A549 (cell line): ENCODE results near the gene PRXL2A.

Source experiments
- BCL3 ChIP-seq: fragments of >200 bp; sonication (Bioruptor Twin); formaldehyde crosslinking; IDR thresholded peaks from 3 replicates; pipeline ENCODE4 v1.6.1; 2016
- BHLHE40 ChIP-seq: IDR thresholded peaks from 2 replicates; pipeline ENCODE4 v1.6.1; 2012; ENCODE audit warnings: low read depth, low read length, inconsistent platforms
- CBX2 ChIP-seq: fragments of 200-600 bp; sonication (generic); IDR thresholded peaks from 2 replicates; pipeline ENCODE4 v1.6.1; 2016; ENCODE audit warnings: low read depth, mild to moderate bottlenecking, borderline replicate concordance
- CEBPB ChIP-seq, 2 experiments: fragments of >200 bp in 1 of 2; sonication (Bioruptor Twin) in 1 of 2; formaldehyde crosslinking in 1 of 2; IDR thresholded peaks; 2 replicates each; pipeline ENCODE4 v1.6.1; 2012 to 2016
- HDAC2 ChIP-seq: fragments of 200-600 bp; sonication (generic); IDR thresholded peaks from 2 replicates; pipeline ENCODE4 v1.6.1; 2016
- HOXA7 ChIP-seq: fragments of 250-450 bp; sonication (Bioruptor Pico); IDR thresholded peaks from 2 replicates; pipeline ENCODE4 v1.5.0; 2020; ENCODE audit warnings: mild to moderate bottlenecking, moderate library complexity
- JUNB ChIP-seq: fragments of >200 bp; sonication (Bioruptor Twin); formaldehyde crosslinking; IDR thresholded peaks from 2 replicates; pipeline ENCODE4 v1.6.1; 2016
- POLR2A ChIP-seq: IDR thresholded peaks from 2 replicates; pipeline ENCODE4 v1.6.1; 2012; ENCODE audit warnings: mild to moderate bottlenecking, low read length
- RAD21 ChIP-seq, 2 experiments: fragments of >200 bp in 1 of 2; sonication (Bioruptor Twin) in 1 of 2; formaldehyde crosslinking in 1 of 2; IDR thresholded peaks in 1 of 2; conservative IDR thresholded peaks in 1 of 2; 2 replicates in 1 of 2; 3 replicates in 1 of 2; pipeline ENCODE4 v1.6.1; 2012 to 2018; ENCODE audit warnings: inconsistent platforms in 1 of 2
- RCOR1 ChIP-seq: fragments of 150-350 bp; IDR thresholded peaks from 2 replicates; pipeline ENCODE4 v1.6.1; 2014; ENCODE audit warnings: antibody characterized with exemption, low read length, low read depth
- REST ChIP-seq: fragments of 200-600 bp; sonication (generic); IDR thresholded peaks from 2 replicates; pipeline ENCODE4 v1.6.1; 2016; ENCODE audit warnings: antibody characterized with exemption, mild to moderate bottlenecking, moderate library complexity
- SREBF2 ChIP-seq: fragments of 450-650 bp; IDR thresholded peaks from 2 replicates; pipeline ENCODE4 v1.6.1; 2014; ENCODE audit warnings: mild to moderate bottlenecking, moderate library complexity
- TF ChIP-seq, protein P1 (sequence below): fragments of >200 bp; sonication (Bioruptor Twin); formaldehyde crosslinking; IDR thresholded peaks from 3 replicates; pipeline ENCODE4 v1.5.1; 2016
- TF ChIP-seq, protein P2 (sequence below): IDR thresholded peaks from 2 replicates; pipeline ENCODE4 v1.6.1; 2012

DNA sequence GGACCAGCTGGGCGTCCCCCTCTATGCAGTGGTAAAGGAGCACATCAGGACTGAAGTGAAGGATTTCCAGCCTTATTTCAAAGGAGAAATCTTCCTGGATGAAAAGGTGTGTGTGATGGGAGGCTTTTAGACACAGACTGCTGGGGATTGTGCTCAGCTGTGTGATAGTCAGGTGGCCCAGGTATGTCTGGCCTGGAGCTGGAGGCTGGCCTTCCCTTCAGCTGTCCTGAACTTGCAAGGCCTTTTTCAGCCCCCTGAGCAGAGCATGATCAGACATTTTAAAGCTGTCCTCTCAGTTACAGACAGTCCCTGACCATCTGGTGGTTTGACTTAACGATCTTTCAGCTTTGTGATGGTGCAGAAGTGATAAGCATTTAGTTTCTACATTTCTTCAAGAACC is 17.6 kb downstream of the PRXL2A start:
- TF ChIP-seq, protein P1, sequence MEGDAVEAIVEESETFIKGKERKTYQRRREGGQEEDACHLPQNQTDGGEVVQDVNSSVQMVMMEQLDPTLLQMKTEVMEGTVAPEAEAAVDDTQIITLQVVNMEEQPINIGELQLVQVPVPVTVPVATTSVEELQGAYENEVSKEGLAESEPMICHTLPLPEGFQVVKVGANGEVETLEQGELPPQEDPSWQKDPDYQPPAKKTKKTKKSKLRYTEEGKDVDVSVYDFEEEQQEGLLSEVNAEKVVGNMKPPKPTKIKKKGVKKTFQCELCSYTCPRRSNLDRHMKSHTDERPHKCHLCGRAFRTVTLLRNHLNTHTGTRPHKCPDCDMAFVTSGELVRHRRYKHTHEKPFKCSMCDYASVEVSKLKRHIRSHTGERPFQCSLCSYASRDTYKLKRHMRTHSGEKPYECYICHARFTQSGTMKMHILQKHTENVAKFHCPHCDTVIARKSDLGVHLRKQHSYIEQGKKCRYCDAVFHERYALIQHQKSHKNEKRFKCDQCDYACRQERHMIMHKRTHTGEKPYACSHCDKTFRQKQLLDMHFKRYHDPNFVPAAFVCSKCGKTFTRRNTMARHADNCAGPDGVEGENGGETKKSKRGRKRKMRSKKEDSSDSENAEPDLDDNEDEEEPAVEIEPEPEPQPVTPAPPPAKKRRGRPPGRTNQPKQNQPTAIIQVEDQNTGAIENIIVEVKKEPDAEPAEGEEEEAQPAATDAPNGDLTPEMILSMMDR = no peak
- no peak for TF ChIP-seq REST
- no peak for TF ChIP-seq POLR2A
- no peak for TF ChIP-seq SREBF2
- TF ChIP-seq CBX2 = no peak
- no peak for TF ChIP-seq BHLHE40
- no peak for TF ChIP-seq HOXA7
- TF ChIP-seq RAD21 (conservative IDR thresholded peaks at IDR 0.05 in 1 of 2, IDR thresholded peaks at IDR 0.05 in 1 of 2) = no peak
- no peak for TF ChIP-seq JUNB
- no peak for TF ChIP-seq BCL3
- TF ChIP-seq RCOR1 = no peak
- TF ChIP-seq HDAC2 = no peak
- no peak for TF ChIP-seq CEBPB (IDR thresholded peaks at IDR 0.05)
- TF ChIP-seq, protein P2, sequence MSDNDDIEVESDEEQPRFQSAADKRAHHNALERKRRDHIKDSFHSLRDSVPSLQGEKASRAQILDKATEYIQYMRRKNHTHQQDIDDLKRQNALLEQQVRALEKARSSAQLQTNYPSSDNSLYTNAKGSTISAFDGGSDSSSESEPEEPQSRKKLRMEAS = no peak
